Measurements from ENCODE around the gene FCGR3B.
"Not testable (repeated sequence)": the region's sequence is repeated elsewhere in the genome, so short reads cannot be mapped to it uniquely, and the experiment has no call there.

FCGR3B gene

GRCh38 chr1:161605024-161605423 lies 26.0 kb downstream of the FCGR3B start:
- DNase-seq, result not testable (repeated sequence)

- DNase-seq, result not testable (repeated sequence)
Measured at GRCh38 chr1:161597077-161597476, 33.9 kb downstream of the FCGR3B start.

GRCh38 chr1:161595583-161595982 lies 35.4 kb downstream of the FCGR3B start:
- not testable (repeated sequence) for DNase-seq

- DNase-seq, result not testable (repeated sequence)
Measured at GRCh38 chr1:161595173-161595572, 35.8 kb downstream of the FCGR3B start.

- DNase-seq, result not testable (repeated sequence)
Measured at GRCh38 chr1:161594269-161594984, 36.5 kb downstream of the FCGR3B start.

- DNase-seq, result not testable (repeated sequence)
Measured at GRCh38 chr1:161593092-161593755, 37.8 kb downstream of the FCGR3B start.

- DNase-seq, result not testable (repeated sequence)
Measured at GRCh38 chr1:161592586-161592985, 38.4 kb downstream of the FCGR3B start.

GRCh38 chr1:161589920-161590319 lies 41.1 kb downstream of the FCGR3B start:
- not testable (repeated sequence) for DNase-seq

GRCh38 chr1:161589365-161589764 lies 41.6 kb downstream of the FCGR3B start:
- DNase-seq, result not testable (repeated sequence)

- DNase-seq, result not testable (repeated sequence)
Measured at GRCh38 chr1:161588596-161588995, 42.4 kb downstream of the FCGR3B start.

GRCh38 chr1:161582882-161583281 lies 48.1 kb downstream of the FCGR3B start:
- not testable (repeated sequence) for DNase-seq

- not testable (repeated sequence) for DNase-seq
Measured at GRCh38 chr1:161580879-161581537, 50.0 kb downstream of the FCGR3B start.

GRCh38 chr1:161579856-161580507 lies 51.0 kb downstream of the FCGR3B start:
- DNase-seq, result not testable (repeated sequence)

- DNase-seq, result not testable (repeated sequence)
Measured at GRCh38 chr1:161576676-161577075, 54.3 kb downstream of the FCGR3B start.

All from DMS79 treated with DMSO at 0.1 percent for 48 hours (cell line).